OCI-LY7 (cell line): Measurements from ENCODE around the gene ZNF526. TPM values are rescaled to one million over a fixed set of nuclear protein-coding genes. Genes with fewer than 3 reads are reported as not detected.

Experiments used
- BruUV-seq: library from RNA; stranded (reverse); fragments of 400-500 nt; replicated peaks from 2 replicates; lab custom pipeline; 2021; lab: Mats Ljungman, UMichigan
- CTCF ChIA-PET: fragments of 300-600 bp; sonication (Branson Sonifier 250); formaldehyde crosslinking; loops from one replicate; lab custom pipeline; 2022; ENCODE audit warnings: antibody characterized with exemption; ENCODE audit not compliant: unreplicated experiment; lab: Charles Lee
- POLR2A ChIA-PET: fragments of 300-600 bp; sonication (Branson Sonifier 250); formaldehyde crosslinking; loops from one replicate; lab custom pipeline; 2022; ENCODE audit warnings: antibody characterized with exemption; lab: Charles Lee
- DNase-seq: peaks from one replicate; pipeline ENCODE4 v3.0.0-alpha.2; 2015; ENCODE audit warnings: low spot score
- H2AFZ ChIP-seq: fragments of 200-600 bp; sonication (generic), shearing (Covaris generic); 2 replicates; pipeline ENCODE4 v1.6.1; 2014; ENCODE audit warnings: mild to moderate bottlenecking, antibody characterized with exemption, low read length, moderate library complexity
- H3K27ac ChIP-seq: fragments of 200-600 bp; sonication (generic); 2 replicates; pipeline ENCODE4 v1.5.1; 2014; ENCODE audit warnings: mixed run types, low read depth, mild to moderate bottlenecking, moderate library complexity, low read length, inconsistent platforms; ENCODE audit not compliant: poor library complexity, severe bottlenecking
- H3K36me3 ChIP-seq: fragments of 200-600 bp; sonication (generic); 2 replicates; pipeline ENCODE4 v1.6.1; 2014; ENCODE audit warnings: mild to moderate bottlenecking, antibody characterized with exemption, low read length, moderate library complexity, mixed read lengths; ENCODE audit not compliant: insufficient read depth
- H3K4me1 ChIP-seq: fragments of 200-600 bp; sonication (generic); 2 replicates; pipeline ENCODE4 v1.5.1; 2014; ENCODE audit warnings: mild to moderate bottlenecking, low read length; ENCODE audit not compliant: insufficient read depth, poor library complexity, severe bottlenecking
- H3K4me2 ChIP-seq: fragments of 200-600 bp; sonication (generic); 2 replicates; pipeline ENCODE4 v1.6.1; 2014; ENCODE audit warnings: mild to moderate bottlenecking, low read length
- H3K4me3 ChIP-seq: fragments of 200-600 bp; sonication (generic); 2 replicates; pipeline ENCODE4 v1.5.1; 2014; ENCODE audit warnings: mild to moderate bottlenecking, low read depth, low read length; ENCODE audit not compliant: poor library complexity, severe bottlenecking
- H3K79me2 ChIP-seq: fragments of 200-600 bp; sonication (generic); 2 replicates; pipeline ENCODE4 v1.6.1; 2016; ENCODE audit warnings: low read depth, mild to moderate bottlenecking, low read length, moderate library complexity, mixed read lengths; ENCODE audit not compliant: insufficient read depth
- H3K9me2 ChIP-seq: fragments of 200-600 bp; sonication (generic); 2 replicates; pipeline ENCODE4 v1.6.1; 2016; ENCODE audit warnings: mild to moderate bottlenecking, low read length, mixed read lengths; ENCODE audit not compliant: insufficient read depth
- H3K9me3 ChIP-seq: fragments of 200-600 bp; sonication (generic); 2 replicates; pipeline ENCODE4 v1.6.1; 2014; ENCODE audit warnings: mild to moderate bottlenecking, mixed run types, low read length, mixed read lengths
- H4K20me1 ChIP-seq: fragments of 200-600 bp; sonication (generic); 2 replicates; pipeline ENCODE4 v1.6.1; 2014; ENCODE audit warnings: mild to moderate bottlenecking, antibody characterized with exemption, low read length, moderate library complexity, mixed read lengths; ENCODE audit not compliant: insufficient read depth
- CTCF ChIP-seq: fragments of 200-600 bp; sonication (generic); conservative IDR thresholded peaks from 2 replicates; pipeline ENCODE4 v1.5.1; 2014; ENCODE audit warnings: mild to moderate bottlenecking, antibody characterized with exemption, low read length, moderate library complexity, mixed read lengths
- EZH2phosphoT487 ChIP-seq: fragments of 200-600 bp; sonication (generic); IDR thresholded peaks from 2 replicates; pipeline ENCODE4 v1.6.1; 2018; ENCODE audit warnings: low read depth, borderline replicate concordance, mild to moderate bottlenecking, mixed run types, antibody characterized with exemption, low read length, moderate library complexity, mixed read lengths
- intact Hi-C: fragments of 100-400 bp; cut with micrococcal nuclease; formaldehyde crosslinking; loops from one replicate; pipeline ENCODE4 v1.10.0; 2022; ENCODE audit not compliant: unreplicated experiment
- total RNA-seq, 2 experiments: library from RNA; depleted of rRNA in 1 of 2; stranded (reverse); fragments of >200 nt in 1 of 2; shearing (Covaris generic) in 1 of 2; gene quantifications; 2 replicates each; pipeline ENCODE4 v1.2.3, GENCODE V29; 2014 to 2022

The ZNF526 gene
- total RNA-seq, 2 experiments from 2014 or later = 9.0 to 12.7 TPM

GRCh38 chr19:42271045-42271419 is 50.9 kb downstream of the ZNF526 start:
- H2AFZ ChIP-seq = no peak overlapping the region
- peaks cover 9% of the 10 kb centered on the region; the same call in 1 of the 2 replicates for H3K79me2 ChIP-seq
- intact Hi-C loops = no loop called here
- H3K9me3 ChIP-seq = no peaks in the 10 kb centered on the region
- TF ChIP-seq CTCF (no peak), EZH2phosphoT487 (no peak)
- H4K20me1 ChIP-seq = no peaks in the 10 kb centered on the region
- BruUV-seq = no TSS peak
- H3K4me1 ChIP-seq = peaks cover 32% of the 10 kb centered on the region
- peak overlapping the region; percentile 99 for H3K4me2 ChIP-seq
- H3K36me3 ChIP-seq = 0 out of 2 replicates have a peak, but pooled peaks cover 8% of the 10 kb centered on the region
- CTCF ChIA-PET = interaction anchor here (2.0 kb wide), 1 partner anchor 9 kb away, joined by 10 read pairs; no protein-coding TSS in a partner anchor
- H3K27ac ChIP-seq = peak overlapping the region; percentile 70
- no peaks in the 10 kb centered on the region for H3K9me2 ChIP-seq
- POLR2A ChIA-PET = interaction anchor here (1.6 to 2.1 kb wide), 2 partner anchors 8 to 27 kb away, joined by 6 to 11 read pairs; no protein-coding TSS in a partner anchor
- H3K4me3 ChIP-seq = peak overlapping the region; percentile 73
- DNase-seq = no peak

- 0 out of 2 replicates have a peak, but pooled peaks cover 8% of the 10 kb centered on the region for H3K36me3 ChIP-seq
- H3K4me3 ChIP-seq = no peak overlapping the region
- DNase-seq = no peak
- no TSS peak for BruUV-seq
- ChIA-PET POLR2A (interaction anchor here (1.6 to 2.1 kb wide), 2 partner anchors 7 to 28 kb away, joined by 6 to 11 read pairs; no protein-coding TSS in a partner anchor), CTCF (no interaction called here)
- no peak overlapping the region for H2AFZ ChIP-seq
- no peaks in the 10 kb centered on the region for H4K20me1 ChIP-seq
- H3K4me1 ChIP-seq = peaks cover 32% of the 10 kb centered on the region
- intact Hi-C loops = no loop called here
- no peak overlapping the region for H3K27ac ChIP-seq
- TF ChIP-seq CTCF (no peak), EZH2phosphoT487 (no peak)
- H3K9me2 ChIP-seq = no peaks in the 10 kb centered on the region
- H3K4me2 ChIP-seq = no peak overlapping the region
- H3K9me3 ChIP-seq = no peaks in the 10 kb centered on the region
- H3K79me2 ChIP-seq = peaks cover 9% of the 10 kb centered on the region; the same call in 1 of the 2 replicates
These were observed 51.9 kb downstream of the ZNF526 start for GRCh38 chr19:42271861-42272534.

DNA sequence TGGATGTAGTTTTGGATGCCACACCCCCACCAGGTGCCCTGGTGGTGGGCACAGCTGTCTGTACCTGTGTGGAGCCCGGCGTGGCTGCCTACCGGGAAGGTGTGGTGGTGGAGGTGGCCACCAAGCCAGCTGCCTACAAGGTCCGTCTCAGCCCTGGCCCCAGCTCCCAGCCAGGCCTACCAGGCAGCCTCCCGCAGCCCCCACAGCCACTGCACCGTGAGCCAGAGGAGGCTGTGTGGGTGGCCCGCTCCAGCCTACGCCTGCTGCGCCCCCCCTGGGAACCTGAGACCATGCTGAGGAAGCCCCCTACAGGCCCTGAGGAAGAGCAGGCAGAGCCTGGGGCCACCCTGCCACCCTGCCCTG is 52.4 kb downstream of the ZNF526 start:
- intact Hi-C loops = no loop called here
- Histone ChIP-seq H3K4me1 (peaks cover 28% of the 10 kb centered on the region), H3K4me3 (no peak overlapping the region), H3K36me3 (0 out of 2 replicates have a peak, but pooled peaks cover 8% of the 10 kb centered on the region), H4K20me1 (no peaks in the 10 kb centered on the region), H3K9me2 (no peaks in the 10 kb centered on the region), H3K79me2 (peaks cover 9% of the 10 kb centered on the region; the same call in 1 of the 2 replicates), H2AFZ (no peak overlapping the region), H3K4me2 (no peak overlapping the region), H3K9me3 (no peaks in the 10 kb centered on the region), H3K27ac (no peak overlapping the region)
- POLR2A ChIA-PET = no interaction called here
- CTCF ChIA-PET = no interaction called here
- no peak for DNase-seq
- TF ChIP-seq EZH2phosphoT487 (no peak), CTCF (no peak)
- BruUV-seq = no TSS peak
